HPDE6-E6E7 (cell line): Measurements from ENCODE around the gene CD37.
"Not testable (repeated sequence)": the region's sequence is repeated elsewhere in the genome, so short reads cannot be mapped to it uniquely, and the experiment has no call there.

Experiments
- DNase-seq: peaks from one replicate; pipeline ENCODE4 v3.0.0; 2011; ENCODE audit warnings: missing footprints; ENCODE audit errors: extremely low spot score

Gene CD37

DNA sequence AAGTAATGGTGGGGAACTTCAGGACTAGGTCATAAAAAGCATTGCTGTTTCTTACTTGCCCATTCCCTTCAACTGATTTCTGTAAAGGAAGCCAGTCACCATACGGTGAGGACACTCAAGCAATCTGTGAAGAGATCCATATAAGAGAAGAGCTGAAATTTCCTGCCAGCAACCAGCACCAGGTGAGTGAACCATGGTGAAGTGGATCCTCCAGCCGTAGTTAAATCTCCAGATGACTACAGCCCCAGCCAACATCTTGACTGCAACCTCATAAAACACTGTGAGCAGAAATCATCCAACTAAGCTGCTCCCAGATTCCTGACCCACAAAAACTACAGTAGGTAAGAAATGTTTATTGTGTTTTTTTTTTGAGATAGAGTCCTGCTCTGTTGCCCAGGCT lies 6.5 kb upstream of the CD37 start:
- no peak for DNase-seq

DNA sequence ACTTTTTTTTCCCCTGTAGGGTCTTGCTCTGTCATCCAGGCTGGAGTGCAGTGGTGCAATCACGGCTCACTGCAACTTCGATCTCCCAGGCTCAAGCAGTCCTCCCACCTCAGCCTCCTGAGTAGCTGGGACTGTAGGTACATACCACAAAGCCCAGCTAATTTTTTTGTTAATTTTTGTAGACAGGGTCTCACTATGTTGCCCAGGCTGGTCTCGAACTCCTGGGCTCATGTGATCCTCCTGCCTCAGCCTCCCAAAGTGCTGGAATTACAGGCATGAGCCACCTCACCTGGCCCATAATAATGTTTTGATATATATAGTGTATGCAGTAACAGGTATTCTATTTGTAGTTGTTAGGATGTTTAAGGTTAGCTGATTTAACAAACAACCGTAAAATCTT lies 4.0 kb upstream of the CD37 start:
- DNase-seq, result not testable (repeated sequence)

DNA sequence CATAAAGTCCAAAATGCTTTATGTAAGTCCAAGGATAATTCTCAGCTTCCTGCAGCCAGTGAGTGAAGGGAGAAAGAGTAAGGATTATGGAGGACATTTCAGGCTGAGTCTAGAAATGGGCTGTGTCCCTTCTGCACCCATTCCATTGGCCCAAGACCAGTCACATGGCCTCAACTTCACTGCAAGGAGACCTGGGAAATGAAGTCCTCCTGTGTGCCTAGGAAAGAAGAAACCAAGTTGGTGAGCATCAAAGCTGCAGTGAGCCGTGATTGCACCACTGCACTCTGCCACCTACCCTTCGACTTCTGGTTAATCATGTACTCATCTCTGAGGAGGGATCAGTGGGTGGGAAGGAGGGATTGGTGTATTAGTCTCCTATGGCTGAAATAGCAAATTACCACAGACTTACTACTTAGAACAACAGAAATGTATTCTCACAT lies 3.6 kb upstream of the CD37 start:
- DNase-seq, result peak; percentile 43

DNA sequence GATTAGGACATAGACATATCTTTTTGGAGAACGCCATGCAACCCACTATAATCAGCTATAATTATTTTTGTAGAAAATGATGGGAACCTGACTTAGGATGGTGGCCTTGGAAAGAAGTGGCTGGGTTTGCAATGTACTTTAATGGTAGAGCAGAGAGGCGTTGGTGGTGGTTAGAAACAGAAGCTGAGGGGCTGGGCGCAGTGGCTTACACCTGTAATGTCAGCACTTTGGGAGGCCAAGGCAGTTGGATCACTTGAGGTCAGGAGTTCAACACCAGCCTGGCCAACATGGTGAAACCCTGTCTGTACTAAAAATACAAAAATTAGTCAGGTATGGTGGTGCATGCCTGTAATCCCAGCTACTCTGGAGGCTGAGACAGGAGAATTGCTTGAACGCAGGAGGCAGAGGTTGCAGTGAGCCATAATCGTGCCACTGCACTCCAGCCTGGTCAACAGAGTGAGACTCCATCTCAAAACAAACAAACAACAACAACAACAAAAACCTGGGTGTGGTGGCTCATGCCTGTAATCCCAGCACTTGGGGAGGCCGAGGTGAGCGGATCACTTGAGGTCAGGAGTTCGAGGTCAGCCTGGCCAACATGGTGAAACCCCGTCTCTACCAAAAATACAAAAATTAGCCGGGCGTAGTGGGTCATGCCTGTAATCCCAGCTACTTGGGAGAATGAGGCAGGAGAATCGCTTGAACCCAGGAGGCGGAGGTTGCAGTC lies 2.4 kb upstream of the CD37 start:
- not testable (repeated sequence) for DNase-seq

DNA sequence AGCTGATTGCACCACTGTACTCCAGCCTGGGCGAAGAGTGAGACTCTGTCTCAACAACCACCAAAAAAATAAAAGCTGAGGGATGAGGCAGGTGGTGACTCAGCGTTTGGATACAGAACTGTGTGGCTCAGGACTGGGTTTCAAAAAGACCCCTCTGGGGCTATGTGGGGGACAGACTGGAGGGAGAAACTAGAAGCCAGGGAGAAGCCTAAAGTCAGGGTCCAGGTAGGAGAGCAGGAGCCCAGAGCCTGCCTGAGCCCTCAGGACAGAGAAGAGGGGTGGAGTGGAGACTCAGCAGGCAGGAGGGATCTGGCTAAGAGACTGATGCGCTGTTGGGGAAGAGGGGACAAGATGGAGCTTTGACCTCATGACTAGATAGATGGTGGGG lies 1.8 kb upstream of the CD37 start:
- no peak for DNase-seq

DNA sequence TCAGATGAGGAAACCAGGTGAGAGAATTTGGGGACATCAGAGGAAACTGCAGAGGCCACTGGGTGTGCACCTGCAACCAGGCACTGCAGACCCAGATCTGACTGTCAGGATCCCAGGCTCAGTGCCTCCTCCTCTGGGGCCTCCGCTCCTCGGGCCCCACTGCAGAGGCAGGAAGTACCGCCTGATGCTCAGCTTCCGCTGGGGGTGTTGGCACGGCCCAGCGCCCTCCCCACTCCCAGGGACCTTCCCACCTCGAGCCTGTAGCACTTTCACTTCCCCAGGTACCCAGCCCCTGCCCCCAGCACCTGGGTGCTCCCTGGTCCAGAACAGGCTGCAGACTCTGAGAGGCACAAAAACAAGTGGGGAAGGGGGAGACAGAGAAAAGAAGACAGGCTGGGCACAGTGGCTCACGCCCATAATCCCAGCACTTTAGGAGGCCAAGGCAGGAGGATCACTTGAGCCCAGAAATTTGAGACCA lies 1.4 kb upstream of the CD37 start:
- DNase-seq, result no peak

DNA sequence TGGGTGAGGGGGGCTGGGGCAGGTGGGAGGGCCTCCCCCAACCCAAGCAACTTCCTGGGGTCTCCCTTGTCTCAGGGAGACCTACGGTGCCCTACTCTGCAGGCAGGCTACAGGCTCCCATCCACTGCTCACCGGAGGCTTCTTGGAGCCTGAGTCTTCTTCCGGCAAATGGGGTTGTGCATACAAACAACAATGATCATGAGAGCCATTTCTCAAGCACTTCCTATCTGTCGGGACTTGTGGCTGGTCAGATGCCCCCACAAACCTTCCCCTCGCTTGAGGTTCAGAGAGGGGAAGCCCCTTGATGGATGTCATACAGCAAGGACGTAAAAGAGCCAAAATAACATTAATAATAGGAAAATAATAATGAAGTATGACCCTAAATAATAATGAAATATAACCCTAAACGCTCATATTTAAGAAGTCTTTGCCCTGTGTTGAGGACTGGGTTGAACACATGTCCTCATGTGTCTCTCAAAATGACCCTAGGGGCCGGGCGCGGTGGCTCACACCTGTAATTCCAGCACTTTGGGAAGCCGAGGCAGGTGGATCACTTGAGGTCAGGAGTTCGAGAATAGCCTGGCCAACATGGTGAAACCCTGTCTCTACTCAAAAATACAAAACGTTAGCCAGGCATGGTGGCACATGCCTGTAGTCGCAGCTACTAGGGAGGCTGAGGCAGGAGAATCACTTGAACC lies 727 bp downstream of the CD37 start:
- DNase-seq, result no peak

DNA sequence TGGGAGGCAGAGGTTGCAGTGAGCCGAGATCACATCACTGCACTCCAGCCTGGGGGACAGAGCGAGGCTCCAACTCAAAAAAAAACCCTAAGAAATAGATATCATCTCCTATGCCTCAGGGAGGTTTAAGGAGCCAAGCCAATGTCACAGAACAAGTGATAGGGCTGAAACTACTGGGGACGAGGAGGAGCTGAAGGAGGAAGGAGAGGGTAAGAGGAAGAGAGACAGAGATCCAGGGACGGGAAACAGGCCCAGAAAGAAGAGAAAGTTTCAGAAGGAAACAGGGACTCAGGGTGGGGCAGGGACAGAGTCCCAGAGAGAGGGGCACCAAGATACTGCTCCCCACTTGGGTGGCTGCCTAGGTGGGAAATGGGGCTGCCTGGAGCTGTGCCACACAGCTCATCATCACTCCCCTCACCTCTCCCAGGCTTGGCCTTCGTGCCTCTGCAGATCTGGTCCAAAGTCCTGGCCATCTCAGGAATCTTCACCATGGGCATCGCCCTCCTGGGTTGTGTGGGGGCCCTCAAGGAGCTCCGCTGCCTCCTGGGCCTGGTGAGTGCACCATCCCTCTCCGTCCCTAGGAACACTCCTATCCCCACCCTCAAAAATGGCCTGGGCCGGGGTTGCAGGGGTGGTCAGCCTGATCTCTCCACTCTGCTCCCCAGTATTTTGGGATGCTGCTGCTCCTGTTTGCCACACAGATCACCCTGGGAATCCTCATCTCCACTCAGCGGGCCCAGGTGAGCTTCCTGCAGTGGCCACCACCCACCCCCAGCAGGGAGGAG lies 1.5 kb downstream of the CD37 start:
- no peak for DNase-seq

DNA sequence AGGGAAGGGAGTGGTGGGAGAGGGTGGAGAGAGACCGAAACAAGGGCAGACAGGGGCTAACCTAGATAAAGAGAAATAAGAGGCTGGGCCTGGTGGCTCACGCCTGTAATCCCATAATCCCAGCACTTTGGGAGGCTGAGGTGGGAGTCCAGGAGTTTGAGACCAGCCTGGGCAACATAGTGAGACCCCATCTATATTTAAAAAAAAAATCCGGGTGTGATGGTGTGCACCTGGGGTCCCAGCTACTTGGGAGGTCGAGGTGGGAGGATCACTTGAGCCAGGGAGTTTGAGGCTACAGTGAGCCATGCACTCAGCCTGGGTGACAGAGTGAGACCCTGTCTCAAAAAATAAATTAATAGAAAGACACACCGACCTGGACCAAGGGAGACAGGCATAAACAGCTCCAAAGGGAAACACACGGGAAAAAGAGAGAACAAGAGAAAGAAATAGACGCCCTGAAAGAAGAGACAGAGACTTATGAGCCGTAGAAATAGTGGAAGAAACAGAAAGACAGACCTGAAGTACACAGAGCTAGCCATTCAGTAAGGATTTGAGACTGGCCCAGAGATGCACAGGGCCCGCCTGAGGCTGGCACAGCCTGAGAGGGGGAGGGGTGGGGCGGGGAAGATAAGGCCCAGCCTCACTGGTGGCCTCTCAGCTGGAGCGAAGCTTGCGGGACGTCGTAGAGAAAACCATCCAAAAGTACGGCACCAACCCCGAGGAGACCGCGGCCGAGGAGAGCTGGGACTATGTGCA lies 2.2 kb downstream of the CD37 start:
- DNase-seq, result no peak

DNA sequence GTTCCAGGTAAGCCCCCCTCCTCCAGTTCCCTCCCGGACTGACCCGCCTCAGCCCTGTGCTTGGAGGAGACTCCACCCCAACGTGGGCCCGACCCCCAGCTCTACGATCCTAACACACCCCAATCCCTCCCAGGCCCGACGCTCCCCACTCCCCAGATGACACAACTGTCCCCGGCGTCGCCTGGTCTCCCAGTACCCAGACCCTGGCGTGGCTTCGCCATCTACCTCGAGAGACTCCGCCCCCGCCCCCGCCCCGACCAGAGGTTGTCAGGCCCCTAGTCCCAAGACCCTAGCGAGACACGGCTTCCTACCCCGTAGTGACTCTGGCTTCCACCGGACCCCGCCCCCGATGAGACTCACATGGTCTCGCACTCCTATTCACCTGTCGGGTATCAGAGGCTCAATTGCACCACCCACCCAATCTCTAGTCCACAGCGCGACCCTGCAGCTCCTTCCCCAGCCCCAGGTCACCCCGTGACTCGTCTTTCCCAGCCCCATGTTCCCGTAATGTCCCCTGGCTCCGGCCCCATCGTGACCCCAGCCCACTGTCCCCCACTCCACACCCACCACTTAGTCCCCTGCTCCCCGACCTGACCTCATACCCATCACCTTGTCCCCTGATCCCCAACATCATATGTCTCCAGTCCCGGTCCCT lies 2.9 kb downstream of the CD37 start:
- no peak for DNase-seq

DNA sequence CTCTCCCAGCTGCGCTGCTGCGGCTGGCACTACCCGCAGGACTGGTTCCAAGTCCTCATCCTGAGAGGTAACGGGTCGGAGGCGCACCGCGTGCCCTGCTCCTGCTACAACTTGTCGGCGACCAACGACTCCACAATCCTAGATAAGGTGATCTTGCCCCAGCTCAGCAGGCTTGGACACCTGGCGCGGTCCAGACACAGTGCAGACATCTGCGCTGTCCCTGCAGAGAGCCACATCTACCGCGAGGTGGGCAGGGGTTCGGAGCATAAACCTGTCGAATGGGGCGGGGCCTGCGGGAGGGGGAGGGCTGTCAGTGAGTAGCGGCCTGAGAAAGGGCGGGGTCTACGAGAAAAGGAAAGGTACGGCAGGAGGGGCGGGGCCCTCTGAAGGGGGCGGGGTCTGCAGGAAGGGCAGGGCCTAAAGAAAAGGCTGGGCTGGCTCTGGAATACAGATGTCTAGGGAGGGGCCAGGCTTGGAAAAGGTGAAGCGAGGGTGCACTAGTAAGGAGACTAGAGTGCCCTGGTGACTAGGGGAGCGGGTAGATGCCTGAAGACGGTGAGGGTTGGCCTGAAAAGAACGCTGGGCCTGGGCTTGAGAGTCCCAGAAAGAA lies 3.6 kb downstream of the CD37 start:
- DNase-seq, result peak; percentile 88

DNA sequence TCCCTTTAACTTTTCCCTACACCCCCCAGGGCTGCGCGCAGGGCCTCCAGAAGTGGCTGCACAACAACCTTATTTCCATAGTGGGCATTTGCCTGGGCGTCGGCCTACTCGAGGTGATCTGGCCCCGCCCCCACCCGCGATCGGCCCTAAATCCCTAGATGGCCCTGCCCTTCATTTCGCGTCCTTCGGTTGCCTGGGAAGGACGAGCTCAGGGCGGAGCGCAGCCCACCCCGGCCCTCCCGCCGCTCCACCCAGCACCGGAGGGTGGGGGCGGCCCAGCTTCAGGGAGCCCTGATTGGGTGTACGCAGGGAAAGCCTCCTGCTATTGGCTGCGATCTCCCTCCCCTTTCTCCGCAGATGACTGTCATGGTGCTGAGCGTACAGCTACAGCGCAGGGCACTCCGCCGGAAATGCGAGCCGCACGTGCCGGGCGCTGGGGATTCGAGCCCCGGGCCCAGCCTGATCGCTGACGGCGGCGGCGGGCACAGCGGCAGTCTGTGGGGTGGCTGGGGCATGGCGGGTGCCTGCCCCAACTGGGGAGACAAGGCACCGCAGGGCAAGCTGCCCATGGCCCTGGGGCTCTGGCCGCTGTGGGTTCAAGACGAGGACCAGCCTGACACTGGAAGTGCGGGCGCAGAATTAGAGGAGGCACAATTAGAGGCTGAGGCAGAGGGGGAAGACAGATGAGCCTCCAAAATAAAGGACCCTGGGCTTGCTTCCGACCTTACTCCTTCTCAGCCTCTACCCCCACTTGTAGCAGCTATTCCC lies 4.3 kb downstream of the CD37 start:
- DNase-seq, result peak; percentile 100

DNA sequence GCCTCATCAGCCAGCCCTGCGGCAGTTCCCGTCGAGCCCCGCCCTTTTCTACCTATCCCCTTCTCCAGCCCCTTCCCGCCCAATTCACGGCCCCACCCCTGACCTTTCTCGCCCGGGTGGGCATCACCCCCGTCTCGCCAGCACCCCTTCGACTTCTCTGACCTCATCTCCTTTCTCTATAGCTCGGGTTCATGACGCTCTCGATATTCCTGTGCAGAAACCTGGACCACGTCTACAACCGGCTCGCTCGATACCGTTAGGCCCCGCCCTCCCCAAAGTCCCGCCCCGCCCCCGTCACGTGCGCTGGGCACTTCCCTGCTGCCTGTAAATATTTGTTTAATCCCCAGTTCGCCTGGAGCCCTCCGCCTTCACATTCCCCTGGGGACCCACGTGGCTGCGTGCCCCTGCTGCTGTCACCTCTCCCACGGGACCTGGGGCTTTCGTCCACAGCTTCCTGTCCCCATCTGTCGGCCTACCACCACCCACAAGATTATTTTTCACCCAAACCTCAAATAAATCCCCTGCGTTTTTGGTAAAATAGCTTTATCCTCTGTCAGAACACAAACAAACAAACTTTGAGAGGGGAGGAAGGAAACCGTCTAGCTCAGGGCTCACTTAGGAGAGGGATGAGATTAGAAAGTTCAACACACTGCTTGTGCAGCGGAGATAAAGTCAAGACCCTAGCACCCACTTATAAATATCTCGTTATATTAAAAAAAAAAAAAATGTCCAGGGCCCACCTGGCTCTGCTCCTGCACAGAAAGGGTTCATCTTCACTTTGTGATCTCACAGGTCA lies 5.1 kb downstream of the CD37 start:
- peak; percentile 74 for DNase-seq

DNA sequence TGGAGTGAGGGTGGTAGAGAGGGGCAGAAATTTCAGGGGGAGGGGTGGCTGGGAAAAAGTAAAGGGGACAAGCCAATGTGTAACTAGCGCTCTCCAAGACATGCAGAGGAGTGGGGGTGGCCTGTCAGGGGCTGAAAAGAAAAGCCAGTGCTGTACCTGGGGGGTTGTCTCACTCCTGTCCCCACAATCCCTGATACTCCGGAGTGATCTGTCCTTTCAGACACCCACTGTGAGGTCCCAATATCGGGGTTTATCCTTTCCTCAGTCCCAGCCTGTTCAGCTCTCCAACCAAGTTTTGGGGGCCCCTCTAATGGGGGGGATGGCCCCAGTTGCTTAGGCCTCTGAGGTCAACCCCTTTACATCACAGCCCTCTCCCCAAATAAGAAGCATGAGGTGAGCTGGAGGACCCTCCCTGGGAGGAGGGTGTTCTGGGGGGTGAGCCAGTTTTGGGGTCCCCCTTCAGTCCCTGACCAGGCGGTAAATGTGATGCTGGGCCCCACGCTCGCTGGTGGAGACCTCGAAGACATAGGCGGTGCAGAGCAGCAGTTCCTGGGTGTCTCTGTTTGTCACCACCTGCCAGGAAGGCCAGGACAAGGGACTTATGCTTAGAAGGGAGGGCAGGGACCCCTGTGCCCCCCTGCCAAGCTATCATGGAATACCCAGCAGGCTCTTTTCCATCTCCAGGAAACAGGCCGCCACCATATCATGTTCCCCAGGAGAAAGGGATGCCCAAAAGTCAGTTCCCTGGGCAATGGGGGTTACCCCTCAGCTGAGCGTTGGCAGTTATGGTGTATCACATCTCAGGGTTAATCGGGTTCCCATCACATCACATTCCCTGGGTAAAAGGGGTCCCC lies 5.9 kb downstream of the CD37 start:
- no peak for DNase-seq

DNA sequence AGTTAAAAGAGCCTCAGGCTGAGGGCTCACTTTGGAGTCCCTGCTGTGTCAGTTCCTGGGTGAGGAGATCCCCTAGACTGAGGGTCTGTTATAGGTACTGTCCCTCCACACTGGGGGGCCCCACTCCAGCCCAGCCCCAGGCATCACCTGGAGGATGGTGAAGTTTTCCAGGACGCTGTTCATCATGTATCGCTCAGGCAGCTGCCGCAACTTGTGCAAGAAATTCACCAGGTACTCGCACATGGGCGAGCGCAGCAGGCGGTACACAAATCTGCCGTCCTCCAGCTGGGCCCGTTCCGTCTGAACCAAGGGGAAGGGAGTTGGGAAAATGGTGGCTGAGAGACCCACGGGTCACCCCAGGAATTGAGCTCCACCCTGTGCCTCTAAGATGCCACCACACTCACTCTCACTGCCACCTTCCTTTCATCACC lies 7.1 kb downstream of the CD37 start:
- DNase-seq, result no peak

DNA sequence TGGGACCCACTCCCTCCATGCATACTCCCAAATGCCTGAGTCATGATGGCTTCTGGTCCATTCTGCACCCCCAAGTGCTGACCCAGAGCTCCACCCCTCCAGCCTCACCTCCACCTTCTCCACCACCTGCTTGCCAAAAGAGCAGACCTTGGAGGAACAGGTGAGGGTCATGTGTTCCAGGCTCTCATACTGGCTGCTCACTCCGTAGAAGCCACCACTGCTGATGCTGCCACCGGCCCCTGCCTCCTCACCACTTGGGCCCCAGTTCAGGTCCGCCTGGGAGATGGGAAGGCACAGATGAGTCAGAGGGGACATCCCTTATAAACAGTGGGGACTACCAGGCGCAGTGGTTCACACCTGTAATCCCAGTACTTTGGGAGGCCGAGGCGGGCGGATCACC lies 7.9 kb downstream of the CD37 start:
- DNase-seq, result no peak

DNA sequence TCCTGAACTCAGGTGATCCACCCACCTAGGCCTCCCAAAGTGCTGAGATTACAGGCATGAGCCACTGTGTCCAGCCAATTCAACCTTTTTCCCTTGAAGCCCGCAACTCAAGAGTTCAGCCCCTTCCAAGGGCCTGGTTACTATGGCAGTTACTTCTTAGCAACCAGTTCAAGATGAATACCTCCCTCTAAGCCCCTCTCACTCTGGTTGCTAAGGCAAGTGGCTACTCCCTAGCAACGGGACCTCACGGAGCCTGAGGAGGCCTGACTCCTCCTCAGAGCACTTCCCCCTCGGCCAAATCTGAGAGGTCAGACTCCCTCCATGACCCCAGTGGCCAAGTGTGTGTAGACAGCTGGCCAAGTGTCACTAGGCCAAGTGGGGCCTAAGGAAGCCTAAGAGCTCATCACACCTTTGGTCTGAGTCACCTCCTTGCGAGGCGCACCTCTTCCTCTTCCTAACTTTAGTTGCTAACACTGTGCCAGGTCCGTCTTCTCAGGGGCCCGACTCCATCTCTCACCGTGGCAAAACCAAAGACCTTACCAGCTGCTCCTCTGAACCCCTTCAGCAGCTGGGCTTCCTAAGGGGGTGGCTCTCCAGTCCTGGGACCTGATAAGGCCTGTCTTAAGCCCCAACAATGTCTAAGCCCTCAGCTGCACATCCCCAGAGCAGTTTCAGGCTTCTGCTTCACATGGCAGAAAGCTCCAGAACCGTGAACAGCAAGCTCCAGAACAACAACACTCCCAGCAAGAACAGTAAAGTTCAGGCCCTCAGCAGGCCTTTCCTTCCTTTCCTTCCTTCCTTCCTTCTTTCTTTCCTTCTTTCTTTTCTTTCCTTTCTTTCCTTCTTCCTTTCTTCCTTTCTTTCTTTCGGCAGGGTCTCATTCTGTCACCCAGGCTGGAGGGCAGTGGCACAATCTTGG lies 9.6 kb downstream of the CD37 start:
- no peak for DNase-seq
